MM.1S (cell line): ENCODE measurements around the gene EML3.

Source experiments
- DNase-seq: peaks from one replicate; pipeline ENCODE4 v3.0.0-alpha.2; 2015
- H2AFZ ChIP-seq: fragments of 300-600 bp; sonication (generic); 2 replicates; pipeline ENCODE4 v1.6.0; 2016; ENCODE audit warnings: antibody characterized with exemption, low read length
- H3F3A ChIP-seq: fragments of 300-600 bp; sonication (generic); 2 replicates; pipeline ENCODE4 v1.6.1; 2016; ENCODE audit warnings: mild to moderate bottlenecking, antibody characterized with exemption, low read length, moderate library complexity, mixed read lengths; ENCODE audit not compliant: insufficient read depth
- H3K27ac ChIP-seq: fragments of 300-600 bp; sonication (generic); 2 replicates; pipeline ENCODE4 v1.5.1; 2016; ENCODE audit warnings: mild to moderate bottlenecking, low read length
- H3K27me3 ChIP-seq: fragments of 300-600 bp; sonication (generic); replicated peaks from 2 replicates; pipeline ENCODE4 v1.6.0; 2016; ENCODE audit warnings: low read length; ENCODE audit not compliant: insufficient read depth
- H3K36me3 ChIP-seq: fragments of 300-600 bp; sonication (generic); replicated peaks from 2 replicates; pipeline ENCODE4 v1.6.1; 2016; ENCODE audit warnings: mild to moderate bottlenecking, low read length, mixed read lengths; ENCODE audit not compliant: insufficient read depth
- H3K4me1 ChIP-seq: fragments of 300-600 bp; sonication (generic); 2 replicates; pipeline ENCODE4 v1.6.1; 2016; ENCODE audit warnings: low read length, mixed read lengths
- H3K4me2 ChIP-seq: fragments of 300-600 bp; sonication (generic); 2 replicates; pipeline ENCODE4 v1.6.0; 2016; ENCODE audit warnings: low read depth, low read length
- H3K4me3 ChIP-seq: fragments of 300-600 bp; sonication (generic); 2 replicates; pipeline ENCODE4 v1.5.1; 2016; ENCODE audit warnings: low read length, mixed read lengths
- H3K79me2 ChIP-seq: fragments of 300-600 bp; sonication (generic); 2 replicates; pipeline ENCODE4 v1.6.1; 2016; ENCODE audit warnings: mixed run types, low read length, mixed read lengths
- H3K9ac ChIP-seq: fragments of 300-600 bp; sonication (generic); 2 replicates; pipeline ENCODE4 v1.6.1; 2016; ENCODE audit warnings: low read length, mixed read lengths
- H3K9me2 ChIP-seq: fragments of 300-600 bp; sonication (generic); replicated peaks from 2 replicates; pipeline ENCODE4 v1.6.1; 2016; ENCODE audit warnings: mild to moderate bottlenecking, low read length, mixed read lengths; ENCODE audit not compliant: insufficient read depth
- H3K9me3 ChIP-seq: fragments of 300-600 bp; sonication (generic); replicated peaks from 2 replicates; pipeline ENCODE4 v1.6.1; 2016; ENCODE audit warnings: mild to moderate bottlenecking, low read length, mixed read lengths; ENCODE audit not compliant: insufficient read depth
- H4K20me1 ChIP-seq: fragments of 300-600 bp; sonication (generic); 2 replicates; pipeline ENCODE4 v1.6.1; 2016; ENCODE audit warnings: mild to moderate bottlenecking, low read length, moderate library complexity, mixed read lengths; ENCODE audit not compliant: insufficient read depth
- EZH2 ChIP-seq: fragments of 300-600 bp; sonication (generic); optimal IDR thresholded peaks from 2 replicates; pipeline ENCODE3; 2017; ENCODE audit warnings: low read depth, mild to moderate bottlenecking, antibody characterized with exemption, low read length, mixed read lengths
- EZH2phosphoT487 ChIP-seq: fragments of 300-600 bp; sonication (generic); IDR thresholded peaks from 2 replicates; pipeline ENCODE4 v1.6.1; 2018; ENCODE audit warnings: antibody characterized with exemption, low read length
- TF ChIP-seq, protein P1 (sequence below): fragments of 300-600 bp; sonication (generic); IDR thresholded peaks from 2 replicates; pipeline ENCODE4 v1.5.1; 2016; ENCODE audit warnings: antibody characterized with exemption, low read length, mixed read lengths

The EML3 gene

DNA sequence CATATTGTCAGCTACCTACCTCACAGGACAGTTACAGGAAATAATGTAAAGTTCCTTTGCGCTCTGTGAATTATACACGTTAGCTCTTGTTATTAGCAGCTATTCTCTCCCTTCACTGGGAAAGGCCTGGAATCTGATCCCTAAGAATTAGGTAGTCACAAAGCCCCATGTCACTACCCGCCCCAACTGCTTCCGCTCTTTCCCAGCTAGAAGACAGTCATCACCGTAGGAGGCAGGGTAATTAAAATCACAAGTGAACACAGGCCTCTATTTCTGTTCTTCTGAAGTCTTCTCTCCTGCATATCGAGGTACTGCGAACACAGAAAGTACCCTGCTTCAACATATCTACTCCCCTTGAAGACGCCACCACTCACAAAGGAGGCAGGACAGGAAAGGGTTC is 53.4 kb downstream of the EML3 start:
- Histone ChIP-seq H2AFZ (no peak overlapping the region), H3F3A (peaks cover 69% of the 10 kb centered on the region), H3K79me2 (peaks cover 43% of the 10 kb centered on the region), H3K4me2 (no peak overlapping the region), H3K9ac (no peak overlapping the region), H4K20me1 (0 out of 2 replicates have a peak, but pooled peaks cover 5% of the 10 kb centered on the region), H3K27ac (peak overlapping the region; percentile 99; the same call in 1 of the 2 replicates), H3K4me1 (peaks cover 61% of the 10 kb centered on the region), H3K27me3 (no peaks in the 10 kb centered on the region), H3K9me2 (no peaks in the 10 kb centered on the region), H3K4me3 (no peak overlapping the region), H3K9me3 (no peaks in the 10 kb centered on the region), H3K36me3 (peaks cover 7% of the 10 kb centered on the region)
- no peak for DNase-seq
- TF ChIP-seq EZH2phosphoT487 (no peak), EZH2 (no peak)
- TF ChIP-seq, protein P1, sequence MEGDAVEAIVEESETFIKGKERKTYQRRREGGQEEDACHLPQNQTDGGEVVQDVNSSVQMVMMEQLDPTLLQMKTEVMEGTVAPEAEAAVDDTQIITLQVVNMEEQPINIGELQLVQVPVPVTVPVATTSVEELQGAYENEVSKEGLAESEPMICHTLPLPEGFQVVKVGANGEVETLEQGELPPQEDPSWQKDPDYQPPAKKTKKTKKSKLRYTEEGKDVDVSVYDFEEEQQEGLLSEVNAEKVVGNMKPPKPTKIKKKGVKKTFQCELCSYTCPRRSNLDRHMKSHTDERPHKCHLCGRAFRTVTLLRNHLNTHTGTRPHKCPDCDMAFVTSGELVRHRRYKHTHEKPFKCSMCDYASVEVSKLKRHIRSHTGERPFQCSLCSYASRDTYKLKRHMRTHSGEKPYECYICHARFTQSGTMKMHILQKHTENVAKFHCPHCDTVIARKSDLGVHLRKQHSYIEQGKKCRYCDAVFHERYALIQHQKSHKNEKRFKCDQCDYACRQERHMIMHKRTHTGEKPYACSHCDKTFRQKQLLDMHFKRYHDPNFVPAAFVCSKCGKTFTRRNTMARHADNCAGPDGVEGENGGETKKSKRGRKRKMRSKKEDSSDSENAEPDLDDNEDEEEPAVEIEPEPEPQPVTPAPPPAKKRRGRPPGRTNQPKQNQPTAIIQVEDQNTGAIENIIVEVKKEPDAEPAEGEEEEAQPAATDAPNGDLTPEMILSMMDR, result no peak

DNA sequence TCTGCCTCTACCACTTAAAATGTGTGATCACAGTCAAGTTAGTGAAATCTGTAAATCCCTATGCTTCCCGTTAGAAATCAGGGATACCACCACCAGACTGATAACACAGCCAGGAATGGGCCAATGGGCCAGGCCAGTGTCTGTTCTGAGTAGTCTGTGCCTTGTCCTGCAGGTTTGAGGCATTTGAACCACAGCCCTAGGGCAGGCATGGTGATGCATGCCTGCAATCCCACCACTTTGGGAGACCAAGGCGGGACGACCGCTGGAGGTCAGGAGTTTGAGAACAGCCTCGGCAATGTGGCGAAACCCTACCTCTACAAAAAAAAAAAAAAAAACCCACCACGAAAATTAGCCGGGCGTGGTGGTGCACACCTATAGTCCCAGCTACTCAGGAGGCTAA is 53.9 kb downstream of the EML3 start:
- peak overlapping the region; percentile 99; the same call in 1 of the 2 replicates for H3K27ac ChIP-seq

DNA sequence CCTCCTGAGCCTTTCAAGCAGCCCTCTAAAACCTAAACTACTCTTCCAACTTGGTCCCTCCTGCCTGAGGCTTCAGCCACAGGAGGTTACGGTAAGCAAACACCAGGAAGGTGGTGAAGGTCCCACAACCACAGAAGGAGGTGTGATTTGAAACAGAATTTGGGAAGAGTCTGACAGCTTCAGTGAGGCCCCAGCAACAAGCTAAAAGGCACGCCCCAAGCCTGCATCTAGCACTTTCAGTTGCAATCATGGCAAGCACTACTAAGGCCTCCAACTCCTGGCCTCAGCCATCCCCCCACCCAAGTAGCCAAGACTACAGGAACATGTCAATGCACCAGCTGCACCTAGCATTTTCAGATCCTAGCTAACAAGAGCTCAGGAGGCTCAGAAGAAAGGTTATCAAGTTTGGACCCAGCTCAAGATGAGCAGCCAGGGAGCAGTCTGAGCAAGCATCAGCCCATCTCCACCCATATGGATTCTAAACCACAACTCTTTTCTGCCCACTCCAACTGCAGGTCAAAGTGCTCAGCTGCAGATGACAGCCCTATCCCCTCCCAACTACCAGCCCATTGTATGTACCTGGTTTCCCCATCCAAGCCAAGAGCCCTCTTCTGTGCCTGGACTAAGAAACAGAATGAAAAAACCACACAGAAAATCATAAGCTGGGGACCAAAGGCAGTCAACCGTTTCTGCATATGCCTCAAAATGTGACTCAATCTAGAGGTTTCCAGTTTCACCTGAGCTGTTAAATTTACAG is 55.5 kb downstream of the EML3 start:
- Histone ChIP-seq H3K36me3 (no peaks in the 10 kb centered on the region; the same call in 1 of the 2 replicates), H3K27ac (peak overlapping the region; percentile 99), H3K9ac (peak overlapping the region; percentile 91), H3K9me3 (no peaks in the 10 kb centered on the region), H3K4me1 (peaks cover 75% of the 10 kb centered on the region), H3K9me2 (no peaks in the 10 kb centered on the region), H3K27me3 (no peaks in the 10 kb centered on the region), H3K4me2 (peak overlapping the region; percentile 82), H2AFZ (peak overlapping the region; percentile 13; the same call in 1 of the 2 replicates), H3K79me2 (peaks cover 23% of the 10 kb centered on the region), H3F3A (peaks cover 67% of the 10 kb centered on the region), H3K4me3 (peak overlapping the region; percentile 29; the same call in 1 of the 2 replicates), H4K20me1 (no peaks in the 10 kb centered on the region)
- TF ChIP-seq EZH2 (no peak), EZH2phosphoT487 (no peak)
- TF ChIP-seq, protein P1, result no peak
- DNase-seq, result peak; percentile 85

More for the DNA sequence above, 53.9 kb downstream of the EML3 start:
- no peak overlapping the region for H3K4me3 ChIP-seq
- peaks cover 38% of the 10 kb centered on the region for H3K79me2 ChIP-seq
- H3F3A ChIP-seq, result peaks cover 66% of the 10 kb centered on the region
- H3K27me3 ChIP-seq, result no peaks in the 10 kb centered on the region
- no peak for DNase-seq
- peaks cover 4% of the 10 kb centered on the region for H3K36me3 ChIP-seq
- H3K9me3 ChIP-seq, result no peaks in the 10 kb centered on the region
- 0 out of 2 replicates have a peak, but pooled peaks cover 3% of the 10 kb centered on the region for H4K20me1 ChIP-seq
- no peak overlapping the region for H3K9ac ChIP-seq
- H3K9me2 ChIP-seq, result no peaks in the 10 kb centered on the region
- 0 out of 2 replicates have a peak overlapping the region, but pooled peaks have one; percentile 12 for H3K4me2 ChIP-seq
- no peak for TF ChIP-seq EZH2phosphoT487
- TF ChIP-seq, protein P1, result no peak
- TF ChIP-seq EZH2, result no peak
- peaks cover 61% of the 10 kb centered on the region for H3K4me1 ChIP-seq
- H2AFZ ChIP-seq, result no peak overlapping the region
